Hair follicle dermal papilla cell (primary cell): Measurements from ENCODE around the gene MFAP1. TPM values are rescaled to one million over a fixed set of nuclear protein-coding genes. Genes with fewer than 3 reads are reported as not detected.

Source experiments
- small RNA-seq: library from RNA; depleted of rRNA; stranded (forward); fragments of <200 nt; gene quantifications from one replicate; pipeline ENCODE3, GENCODE V24; 2012
- total RNA-seq: library from RNA; depleted of rRNA; stranded (reverse); fragments of >200 nt; gene quantifications from 2 replicates; pipeline ENCODE4 v1.2.3, GENCODE V29; 2012

Gene MFAP1, protein sequence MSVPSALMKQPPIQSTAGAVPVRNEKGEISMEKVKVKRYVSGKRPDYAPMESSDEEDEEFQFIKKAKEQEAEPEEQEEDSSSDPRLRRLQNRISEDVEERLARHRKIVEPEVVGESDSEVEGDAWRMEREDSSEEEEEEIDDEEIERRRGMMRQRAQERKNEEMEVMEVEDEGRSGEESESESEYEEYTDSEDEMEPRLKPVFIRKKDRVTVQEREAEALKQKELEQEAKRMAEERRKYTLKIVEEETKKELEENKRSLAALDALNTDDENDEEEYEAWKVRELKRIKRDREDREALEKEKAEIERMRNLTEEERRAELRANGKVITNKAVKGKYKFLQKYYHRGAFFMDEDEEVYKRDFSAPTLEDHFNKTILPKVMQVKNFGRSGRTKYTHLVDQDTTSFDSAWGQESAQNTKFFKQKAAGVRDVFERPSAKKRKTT
- total RNA-seq: 11.9 and 14.3 TPM in 2 replicates

DNA sequence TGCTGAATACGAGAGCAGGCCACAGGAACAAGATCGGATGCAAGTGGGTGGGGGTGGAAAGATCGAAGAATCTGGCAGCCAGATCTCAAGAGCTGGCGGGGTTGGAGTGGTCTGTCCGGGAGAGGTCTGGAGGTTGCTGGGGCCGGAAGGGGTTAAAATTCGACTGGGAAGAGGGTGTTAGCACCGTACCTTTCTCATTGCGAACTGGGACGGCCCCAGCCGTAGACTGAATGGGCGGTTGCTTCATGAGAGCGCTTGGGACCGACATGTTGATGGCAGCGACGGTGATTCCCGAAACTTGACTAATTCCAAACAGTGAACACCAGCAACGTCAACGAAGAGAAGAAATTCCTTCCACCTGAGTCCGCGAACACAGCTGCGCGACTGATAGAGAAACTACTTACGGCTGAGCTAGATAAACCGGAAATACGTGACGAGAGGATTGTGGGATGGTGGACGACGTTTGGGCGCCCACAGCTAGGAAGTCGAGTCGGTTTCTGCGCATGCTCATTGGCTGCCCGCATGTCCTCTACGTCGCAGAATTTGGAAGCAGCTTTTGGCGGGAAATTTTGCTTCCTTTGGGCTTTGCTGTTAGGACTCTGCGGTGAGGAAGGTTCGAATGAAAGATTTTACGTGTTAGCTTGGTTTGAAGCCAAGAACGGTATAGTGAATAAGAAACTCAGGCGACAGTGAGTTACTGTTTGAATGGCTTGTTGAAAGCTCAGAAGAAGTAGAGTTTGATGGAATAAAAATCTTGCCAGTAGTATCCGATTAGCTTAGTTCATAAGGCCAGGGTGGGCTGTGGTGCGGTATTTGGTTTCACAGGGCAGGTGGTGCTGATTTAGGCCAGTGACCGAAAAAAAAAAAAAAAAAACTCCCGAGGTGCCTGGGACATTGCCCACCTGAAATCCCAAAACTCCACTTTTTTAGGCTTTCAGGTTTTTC lies at the start of gene MFAP1:
MFAP1 (minus strand) TSS at position 389 of the 945 bp plus-strand sequence; CDS start at position 268, 121 bp downstream.

DNA sequence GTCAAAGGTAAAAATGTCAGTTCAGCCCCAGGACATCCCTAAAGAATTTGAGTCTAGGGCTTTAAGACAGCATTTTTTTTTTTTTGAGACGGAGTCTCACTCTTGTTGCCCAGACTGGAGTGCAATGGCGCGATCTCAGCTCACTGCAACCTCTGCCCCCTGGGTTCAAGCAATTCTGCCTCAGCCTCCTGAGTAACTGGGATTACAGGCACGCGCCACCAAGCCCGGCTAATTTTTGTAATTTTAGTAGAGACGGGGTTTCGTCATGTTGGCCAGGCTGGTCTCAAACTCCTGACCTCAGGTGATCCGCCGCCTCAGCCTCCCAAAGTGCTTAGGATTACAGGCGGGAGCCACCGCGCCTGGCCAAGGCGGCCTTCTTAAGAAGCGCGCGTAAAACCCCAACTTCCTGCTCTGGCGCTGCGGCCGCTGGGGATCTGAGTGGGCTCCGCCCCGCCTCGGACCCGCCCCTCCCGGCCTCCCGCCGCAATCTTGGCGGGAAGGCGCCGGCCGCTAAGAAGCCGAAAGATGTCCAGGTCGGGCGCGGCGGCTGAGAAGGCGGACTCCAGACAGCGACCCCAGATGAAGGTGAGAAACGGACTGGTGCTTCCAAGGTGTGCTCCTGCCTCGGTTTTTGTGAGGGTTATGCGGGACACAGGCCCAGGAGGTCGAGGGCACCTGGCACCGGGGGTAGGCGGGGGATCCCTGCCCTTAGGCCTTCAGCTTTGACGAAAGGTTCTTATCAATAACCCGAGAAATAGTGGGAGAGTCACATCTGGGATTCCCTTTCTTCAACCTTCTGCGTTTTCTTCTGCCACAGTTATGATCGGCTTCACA lies 2.2 kb upstream of the MFAP1 start, which contains the start of gene WDR76:
WDR76 (plus strand) TSS at position 495 of the 834 bp plus-strand sequence; CDS start at position 526, 31 bp downstream.

DNA sequence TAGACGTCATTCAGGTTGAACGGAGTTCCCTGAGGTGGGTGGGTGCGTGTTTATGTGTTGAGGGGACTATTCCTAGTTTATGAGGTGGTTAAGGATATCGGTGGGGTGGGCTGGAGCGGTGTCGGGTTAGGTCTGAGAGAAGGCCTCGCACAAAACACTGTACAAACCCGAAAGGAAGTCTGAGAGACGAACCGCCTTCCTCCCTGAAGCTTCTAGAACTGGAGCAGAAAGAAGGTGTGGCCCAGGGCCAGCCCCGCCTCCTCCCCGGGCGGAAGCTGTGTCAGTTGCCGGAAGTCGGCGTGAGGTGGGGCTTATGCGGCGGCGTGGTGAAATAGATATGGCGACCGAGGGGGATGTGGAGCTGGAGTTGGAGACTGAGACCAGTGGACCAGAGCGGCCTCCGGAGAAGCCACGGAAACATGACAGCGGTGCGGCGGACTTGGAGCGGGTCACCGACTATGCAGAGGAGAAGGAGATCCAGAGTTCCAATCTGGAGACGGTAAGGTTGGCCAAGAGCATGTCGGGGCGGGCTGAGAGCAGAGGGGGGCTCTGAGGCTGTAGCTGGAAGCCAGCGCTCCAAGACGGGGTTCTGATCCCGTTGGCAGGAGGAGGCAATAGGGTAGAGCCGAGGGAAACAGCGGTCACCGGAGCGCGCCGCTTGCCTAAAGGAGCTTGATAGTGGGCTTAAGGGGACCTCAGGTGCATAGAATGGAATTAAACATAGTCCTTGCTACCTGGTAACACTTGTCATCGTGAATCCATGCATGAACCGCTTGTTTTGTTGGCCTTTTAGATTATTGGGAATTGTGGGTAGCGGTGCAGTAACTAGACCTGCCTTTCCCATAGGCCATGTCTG lies 24.0 kb downstream of the MFAP1 start, which contains the start of gene HYPK:
HYPK (plus strand) TSS at position 314 of the 856 bp plus-strand sequence; CDS start at position 338, 24 bp downstream.

DNA sequence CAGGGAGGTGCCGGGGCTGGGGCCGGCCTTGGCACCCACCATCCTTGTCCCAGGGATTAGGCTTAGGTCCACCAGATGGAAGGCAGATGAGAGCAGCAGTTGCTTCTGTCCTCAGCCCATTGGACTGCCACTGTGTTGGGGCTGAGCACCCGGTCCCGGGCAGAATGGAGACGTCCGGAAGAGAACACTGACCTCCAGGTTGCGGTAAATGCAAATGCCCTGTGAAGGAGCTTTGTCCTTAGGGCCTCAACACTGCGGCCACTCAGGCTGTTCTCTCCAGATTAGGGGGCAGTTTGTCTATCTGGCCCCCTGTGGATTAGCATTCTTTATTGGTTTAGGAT lies 24.6 kb downstream of the MFAP1 start, which contains the start of gene SERINC4:
SERINC4 (minus strand) TSS at position 276 of the 341 bp plus-strand sequence; CDS start at position 42, 234 bp downstream.

DNA sequence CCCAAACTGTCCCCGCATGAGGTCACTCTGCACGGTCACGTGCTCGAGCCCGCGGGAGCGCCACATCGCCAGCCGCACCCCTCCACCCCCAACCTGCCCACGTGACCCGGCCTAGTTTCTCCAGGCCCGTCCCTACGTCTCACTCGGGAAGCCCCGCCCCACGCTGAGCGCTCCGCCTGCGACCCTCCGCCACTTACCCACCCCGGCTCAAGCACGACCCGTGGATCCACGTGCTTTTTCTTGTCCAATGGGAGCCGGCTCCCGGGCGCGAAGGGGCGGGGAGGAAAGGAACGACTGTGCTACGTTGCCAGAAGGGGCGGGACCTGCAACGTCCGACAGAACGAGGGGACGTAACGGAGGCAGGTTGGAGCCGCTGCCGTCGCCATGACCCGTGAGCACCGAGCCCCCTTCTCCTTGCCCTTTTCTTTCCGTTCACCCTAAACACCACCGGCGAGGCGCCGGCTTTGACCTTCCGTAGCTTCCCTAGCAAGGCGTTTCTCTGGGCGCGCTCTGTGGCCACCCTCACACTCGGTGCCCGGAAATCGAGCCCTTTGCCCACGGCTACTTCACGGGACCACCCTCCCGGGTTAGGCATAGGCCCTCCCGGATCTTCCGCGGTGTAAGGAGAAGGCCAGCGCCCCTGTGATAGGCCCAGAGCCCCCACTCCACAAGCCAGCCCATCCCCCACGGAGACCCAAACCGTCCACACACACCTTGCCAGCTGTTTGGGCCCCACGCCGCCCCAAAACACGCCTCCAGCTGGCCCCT lies 32.3 kb downstream of the MFAP1 start, which contains the start of gene SERF2:
SERF2 (plus strand) TSS at position 328 of the 768 bp plus-strand sequence; CDS start at position 385, 57 bp downstream.

DNA sequence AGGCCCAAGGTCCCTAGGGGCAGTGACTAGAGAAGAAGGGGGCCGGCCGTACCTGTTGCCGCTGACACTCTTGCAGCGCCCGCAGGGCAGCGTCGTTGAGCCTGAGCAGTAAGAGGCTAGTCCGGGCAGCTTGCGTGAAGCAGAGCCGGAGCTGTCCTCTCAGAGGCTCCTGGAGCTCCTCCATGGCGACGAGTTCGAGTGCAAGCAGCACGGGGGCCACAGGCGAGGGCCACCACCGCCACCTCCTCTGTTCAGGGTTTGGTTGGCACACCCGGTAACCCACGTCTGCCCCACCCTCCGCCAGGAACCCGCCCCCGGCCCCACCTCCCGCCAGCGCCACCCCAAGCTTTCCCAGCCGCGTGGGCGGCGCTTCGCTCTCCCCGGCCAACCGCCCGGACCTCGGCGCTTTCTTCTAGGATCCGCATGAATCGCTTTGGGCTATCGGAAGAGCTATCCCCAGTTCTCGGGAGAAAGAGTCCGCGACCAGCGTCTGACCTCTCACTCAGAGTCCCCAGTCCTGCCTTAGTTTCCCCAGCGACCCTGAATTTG lies 47.7 kb downstream of the MFAP1 start, which contains the start of gene ELL3:
ELL3 (minus strand) TSS at position 249 of the 549 bp plus-strand sequence; CDS start at position 184, 65 bp downstream.

Small RNA genes lying within 50 kb of the gene (small RNA-seq; reads per million reads assigned to genes)
- gene MIR1282: not detected
- gene RF00019: not detected

Other genes starting within 250 kb of the MFAP1 start
- 21.0 and 44.5 TPM in 2 replicates for gene PPIP5K1, start 234.5 kb downstream of the MFAP1 start, total RNA-seq
- gene CKMT1B, start 230.7 kb downstream of the MFAP1 start, total RNA-seq: not detected in 2 replicates
- under 0.01 TPM in 1 of 2 replicates, not detected in the other for gene STRC, start 205.9 kb downstream of the MFAP1 start, total RNA-seq
- 0.24 and 0.65 TPM in 2 replicates for gene CATSPER2, start 175.8 kb downstream of the MFAP1 start, total RNA-seq
- not detected in 2 replicates for gene CKMT1A, start 130.8 kb downstream of the MFAP1 start, total RNA-seq
- gene PDIA3, start 78.3 kb downstream of the MFAP1 start, total RNA-seq: 159 and 163 TPM in 2 replicates
- 2.4 and 3.6 TPM in 2 replicates for gene ELL3, start 47.7 kb downstream of the MFAP1 start, total RNA-seq
- gene SERF2, start 32.4 kb downstream of the MFAP1 start, total RNA-seq: 274 and 621 TPM in 2 replicates
- under 0.01 and 0.12 TPM in 2 replicates for gene SERINC4, start 24.5 kb downstream of the MFAP1 start, total RNA-seq
- gene HYPK, start 24.1 kb downstream of the MFAP1 start, total RNA-seq: 5.7 and 6.3 TPM in 2 replicates
- gene WDR76, start 2.3 kb upstream of the MFAP1 start, total RNA-seq: 4.5 and 4.6 TPM in 2 replicates